ENCODE measurements around the gene LSM10. TPM values are rescaled to one million over a fixed set of nuclear protein-coding genes. Genes with fewer than 3 reads are reported as not detected.

LSM10 gene
- total and polyA plus RNA-seq, 9 of the 15 experiments (the other 6 are each of a cell fraction or from before 2014, with no cell fraction given), result 13.2 to 146 (median 68.9) TPM

GRCh38 chr1:36425791-36426190 is 28.1 kb upstream of the LSM10 start (continued):
- TF ChIP-seq, protein P1, sequence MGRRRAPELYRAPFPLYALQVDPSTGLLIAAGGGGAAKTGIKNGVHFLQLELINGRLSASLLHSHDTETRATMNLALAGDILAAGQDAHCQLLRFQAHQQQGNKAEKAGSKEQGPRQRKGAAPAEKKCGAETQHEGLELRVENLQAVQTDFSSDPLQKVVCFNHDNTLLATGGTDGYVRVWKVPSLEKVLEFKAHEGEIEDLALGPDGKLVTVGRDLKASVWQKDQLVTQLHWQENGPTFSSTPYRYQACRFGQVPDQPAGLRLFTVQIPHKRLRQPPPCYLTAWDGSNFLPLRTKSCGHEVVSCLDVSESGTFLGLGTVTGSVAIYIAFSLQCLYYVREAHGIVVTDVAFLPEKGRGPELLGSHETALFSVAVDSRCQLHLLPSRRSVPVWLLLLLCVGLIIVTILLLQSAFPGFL (CRISPR knock-in tag; IDR thresholded peaks at IDR 0.05), result no peak
- no peak for TF ChIP-seq TEAD4 (IDR thresholded peaks at IDR 0.05; ENCODE audit: low read length)
- TF ChIP-seq TEAD4 (CRISPR knock-in tag; IDR thresholded peaks at IDR 0.05; ENCODE audit: borderline replicate concordance), result no peak
- TF ChIP-seq PTBP1 (IDR thresholded peaks at IDR 0.05; ENCODE audit: low read depth, low read length), result no peak

GRCh38 chr1:36421649-36422048 is 23.9 kb upstream of the LSM10 start:
- Histone ChIP-seq H3K9me1 (ENCODE audit: control insufficient read depth, insufficient read depth, low read length) (no peaks in the 10 kb centered on the region), H2AFZ (ENCODE audit: low read depth, low read length) (peak overlapping the region; percentile 58), H3K9ac (ENCODE audit: insufficient read depth in 1 of 2, low read depth in 2 of 2, low read length in 2 of 2) (no peak overlapping the region; a peak in 1 of 4 replicates), H3K9me3 (replicated peaks; ENCODE audit: control insufficient read depth, insufficient read depth, low read depth, low read length) (no peaks in the 10 kb centered on the region), H3K4me1 (replicated peaks in 1 of 2; ENCODE audit: control insufficient read depth in 2 of 2, insufficient read depth in 2 of 2, low read length in 2 of 2) (peaks cover 0 to 3% of the 10 kb centered on the region in 2 experiments; a peak in 2 of 5 replicates), H3K36me3 (ENCODE audit: control insufficient read depth, insufficient read depth, low read length) (no peaks in the 10 kb centered on the region), H3K4me3 (no peak overlapping the region), H3K27ac (ENCODE audit: extremely low read depth, low read depth, low read length) (no peak overlapping the region), H4K20me1 (replicated peaks; ENCODE audit: control insufficient read depth, insufficient read depth, low read length) (no peaks in the 10 kb centered on the region), H3K27me3 (ENCODE audit: control insufficient read depth in 2 of 2, insufficient read depth in 2 of 2, low read length in 2 of 2) (no peaks in the 10 kb centered on the region), H3K79me2 (ENCODE audit: control insufficient read depth, insufficient read depth, low read length) (no peaks in the 10 kb centered on the region), H3K4me2 (ENCODE audit: insufficient read depth, low read length) (no peak overlapping the region)
- no TSS peak for BruUV-seq (replicated peaks)
- no peak for DNase-seq (ENCODE audit: extremely low read depth in 1 of 4, low spot score in 3 of 4)
- POLR2A ChIA-PET, result interaction anchor here (0.5 to 1.1 kb wide), 8 partner anchors 22 to 272 kb away, joined by 3 to 5 read pairs (median 3); partner anchors contain the start of genes MAP7D1, MRPS15 and TRAPPC3
- in situ Hi-C loops (cut with MboI), result loop anchor here (5.0 kb wide), 2 partner anchors 74 to 319 kb away; no protein-coding TSS in a partner anchor
- intact Hi-C loops (cut with micrococcal nuclease), result loop anchor here (2.0 to 10.0 kb wide), 4 partner anchors 53 to 321 kb away; no protein-coding TSS in a partner anchor
- WGBS (ENCODE audit: insufficient coverage, low coverage, missing lambda C conversion rate), result 34% methylated on average over 7 of the region's 7 CpGs
- CTCF ChIA-PET (ENCODE audit: low intra/inter-chr PET ratio), result interaction anchor here (0.9 to 3.0 kb wide), 5 partner anchors 79 to 322 kb away, joined by 4 to 27 read pairs (median 7); partner anchors contain the start of gene TRAPPC3
- no peak for ATAC-seq
- no peak for FAIRE-seq
- no peak for TF ChIP-seq ZNF77 (CRISPR knock-in tag; IDR thresholded peaks at IDR 0.05)
- TF ChIP-seq MAFF (IDR thresholded peaks at IDR 0.05; ENCODE audit: low read length), result peak; percentile 54; the same call in 1 of the 2 replicates
- TF ChIP-seq, protein P2, sequence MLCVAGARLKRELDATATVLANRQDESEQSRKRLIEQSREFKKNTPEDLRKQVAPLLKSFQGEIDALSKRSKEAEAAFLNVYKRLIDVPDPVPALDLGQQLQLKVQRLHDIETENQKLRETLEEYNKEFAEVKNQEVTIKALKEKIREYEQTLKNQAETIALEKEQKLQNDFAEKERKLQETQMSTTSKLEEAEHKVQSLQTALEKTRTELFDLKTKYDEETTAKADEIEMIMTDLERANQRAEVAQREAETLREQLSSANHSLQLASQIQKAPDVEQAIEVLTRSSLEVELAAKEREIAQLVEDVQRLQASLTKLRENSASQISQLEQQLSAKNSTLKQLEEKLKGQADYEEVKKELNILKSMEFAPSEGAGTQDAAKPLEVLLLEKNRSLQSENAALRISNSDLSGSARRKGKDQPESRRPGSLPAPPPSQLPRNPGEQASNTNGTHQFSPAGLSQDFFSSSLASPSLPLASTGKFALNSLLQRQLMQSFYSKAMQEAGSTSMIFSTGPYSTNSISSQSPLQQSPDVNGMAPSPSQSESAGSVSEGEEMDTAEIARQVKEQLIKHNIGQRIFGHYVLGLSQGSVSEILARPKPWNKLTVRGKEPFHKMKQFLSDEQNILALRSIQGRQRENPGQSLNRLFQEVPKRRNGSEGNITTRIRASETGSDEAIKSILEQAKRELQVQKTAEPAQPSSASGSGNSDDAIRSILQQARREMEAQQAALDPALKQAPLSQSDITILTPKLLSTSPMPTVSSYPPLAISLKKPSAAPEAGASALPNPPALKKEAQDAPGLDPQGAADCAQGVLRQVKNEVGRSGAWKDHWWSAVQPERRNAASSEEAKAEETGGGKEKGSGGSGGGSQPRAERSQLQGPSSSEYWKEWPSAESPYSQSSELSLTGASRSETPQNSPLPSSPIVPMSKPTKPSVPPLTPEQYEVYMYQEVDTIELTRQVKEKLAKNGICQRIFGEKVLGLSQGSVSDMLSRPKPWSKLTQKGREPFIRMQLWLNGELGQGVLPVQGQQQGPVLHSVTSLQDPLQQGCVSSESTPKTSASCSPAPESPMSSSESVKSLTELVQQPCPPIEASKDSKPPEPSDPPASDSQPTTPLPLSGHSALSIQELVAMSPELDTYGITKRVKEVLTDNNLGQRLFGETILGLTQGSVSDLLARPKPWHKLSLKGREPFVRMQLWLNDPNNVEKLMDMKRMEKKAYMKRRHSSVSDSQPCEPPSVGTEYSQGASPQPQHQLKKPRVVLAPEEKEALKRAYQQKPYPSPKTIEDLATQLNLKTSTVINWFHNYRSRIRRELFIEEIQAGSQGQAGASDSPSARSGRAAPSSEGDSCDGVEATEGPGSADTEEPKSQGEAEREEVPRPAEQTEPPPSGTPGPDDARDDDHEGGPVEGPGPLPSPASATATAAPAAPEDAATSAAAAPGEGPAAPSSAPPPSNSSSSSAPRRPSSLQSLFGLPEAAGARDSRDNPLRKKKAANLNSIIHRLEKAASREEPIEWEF (CRISPR knock-in tag; IDR thresholded peaks at IDR 0.05), result no peak
- TF ChIP-seq C11orf30 (IDR thresholded peaks at IDR 0.05; ENCODE audit: low read depth), result peak; percentile 36; the same call in 1 of the 2 replicates
- TF ChIP-seq EGR1 (conservative IDR thresholded peaks at IDR 0.05), result no peak
- TF ChIP-seq ZNF316 (IDR thresholded peaks at IDR 0.05), result peak; percentile 53
- 0 out of 2 replicates have a peak, but pooled peaks have one; percentile 10 for TF ChIP-seq MAFG (tag; conservative IDR thresholded peaks at IDR 0.05)
- 0 out of 2 replicates have a peak, but pooled peaks have one; percentile 3 for TF ChIP-seq CEBPZ (IDR thresholded peaks at IDR 0.05; ENCODE audit: borderline replicate concordance, low read depth, low read length)

Measured in K562 (cell line).